Erythroblast (primary cell): Measurements from ENCODE around the gene ZNF358.

Experiments
- GATA1 ChIP-seq: IDR thresholded peaks from 2 replicates; pipeline ENCODE4 v1.6.1; 2011; ENCODE audit warnings: low read depth, mild to moderate bottlenecking, control low read depth, low read length, moderate library complexity
- POLR2A ChIP-seq: IDR thresholded peaks from 2 replicates; pipeline ENCODE4 v1.6.1; 2011; ENCODE audit warnings: mild to moderate bottlenecking, low read length

DNA sequence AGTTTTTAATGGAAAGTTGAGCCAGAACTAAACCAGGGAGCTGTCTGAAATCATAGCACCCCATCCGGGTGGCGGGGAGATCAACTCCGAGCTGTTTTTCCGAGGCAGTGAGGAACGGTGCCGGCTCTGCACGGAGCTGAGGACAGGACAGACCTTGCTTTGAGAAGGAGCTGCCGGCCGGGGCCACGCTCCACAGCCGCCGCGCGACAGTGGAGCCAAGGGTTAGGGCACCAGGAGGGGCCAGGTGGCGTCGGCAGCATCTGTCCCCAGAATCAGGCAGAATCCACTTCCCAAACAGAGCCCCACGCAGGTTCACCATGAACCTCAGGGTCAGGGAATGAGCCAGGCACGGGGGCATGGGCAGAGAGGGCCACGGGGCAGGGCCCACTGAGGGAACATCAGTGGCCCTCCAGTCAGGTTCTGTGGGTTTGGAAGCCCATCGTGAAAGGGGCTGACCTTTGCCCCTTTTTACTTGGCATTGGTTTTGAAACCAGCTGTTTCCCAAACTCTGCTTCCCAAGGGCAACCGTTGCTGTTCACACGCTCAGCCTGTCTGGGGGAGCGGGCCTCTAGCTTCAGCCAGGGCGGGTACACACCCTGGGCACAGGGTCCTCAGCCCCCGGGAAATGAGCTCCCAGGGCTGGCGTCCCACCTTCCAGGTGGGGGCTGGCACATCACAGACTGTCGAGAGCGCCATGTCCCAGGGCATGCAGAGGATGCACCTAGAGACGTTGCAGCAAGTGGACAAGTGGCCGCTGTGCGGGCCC is 45.2 kb upstream of the ZNF358 start:
- TF ChIP-seq POLR2A (no peak), GATA1 (no peak)
